Neural progenitor cell (in vitro differentiated cells): ENCODE results near the gene SLC20A1. TPM values are rescaled to one million over a fixed set of nuclear protein-coding genes. Genes with fewer than 3 reads are reported as not detected.

ENCODE experiments used
- DNase-seq: peaks from one replicate; pipeline ENCODE4 v3.0.0-alpha.2; 2016; ENCODE audit warnings: low spot score
- H2AFZ ChIP-seq: fragments of 200-600 bp; sonication (generic); replicated peaks from 2 replicates; pipeline ENCODE4 v1.6.1; 2016; ENCODE audit warnings: antibody characterized with exemption
- H3F3A ChIP-seq: fragments of 200-600 bp; sonication (generic); 2 replicates; pipeline ENCODE4 v1.6.1; 2016; ENCODE audit warnings: antibody characterized with exemption, low read depth
- H3K27ac ChIP-seq: fragments of 200-600 bp; sonication (generic); 2 replicates; pipeline ENCODE4 v1.5.1; 2016; ENCODE audit warnings: mild to moderate bottlenecking
- H3K27me3 ChIP-seq: fragments of 200-600 bp; sonication (generic); 2 replicates; pipeline ENCODE4 v1.6.1; 2016; ENCODE audit warnings: mild to moderate bottlenecking, moderate library complexity
- H3K36me3 ChIP-seq: fragments of 200-600 bp; sonication (generic); 2 replicates; pipeline ENCODE4 v1.5.1; 2016
- H3K4me1 ChIP-seq: fragments of 200-600 bp; sonication (generic); 2 replicates; pipeline ENCODE4 v1.6.1; 2016; ENCODE audit warnings: mixed run types
- H3K4me2 ChIP-seq: fragments of 200-600 bp; sonication (generic); 2 replicates; pipeline ENCODE4 v1.6.1; 2016
- H3K4me3 ChIP-seq: fragments of 200-600 bp; sonication (generic); 2 replicates; pipeline ENCODE4 v1.5.1; 2016
- H3K79me2 ChIP-seq: fragments of 200-600 bp; sonication (generic); 2 replicates; pipeline ENCODE4 v1.6.1; 2016; ENCODE audit warnings: low read depth
- H3K9ac ChIP-seq: fragments of 200-600 bp; sonication (generic); 2 replicates; pipeline ENCODE4 v1.6.1; 2016
- H3K9me3 ChIP-seq: fragments of 200-600 bp; sonication (generic); 2 replicates; pipeline ENCODE4 v1.5.1; 2016; ENCODE audit warnings: low read depth
- H4K20me1 ChIP-seq: fragments of 200-600 bp; sonication (generic); 2 replicates; pipeline ENCODE4 v1.6.1; 2016; ENCODE audit warnings: low read depth
- H3K27ac Mint-ChIP-seq: 3 replicates; pipeline ENCODE4 v1.8.0; 2021; ENCODE audit warnings: mixed read lengths
- H3K27me3 Mint-ChIP-seq: 2 replicates; pipeline ENCODE4 v1.8.0; 2022; ENCODE audit warnings: low read depth, mild to moderate bottlenecking, inconsistent platforms, moderate library complexity, mixed read lengths; ENCODE audit not compliant: insufficient read depth
- H3K36me3 Mint-ChIP-seq: 3 replicates; pipeline ENCODE4 v1.8.0; 2021; ENCODE audit warnings: mixed read lengths
- H3K4me1 Mint-ChIP-seq: 3 replicates; pipeline ENCODE4 v1.8.0; 2021; ENCODE audit warnings: mixed read lengths
- H3K4me3 Mint-ChIP-seq: 3 replicates; pipeline ENCODE4 v1.8.0; 2021; ENCODE audit warnings: mild to moderate bottlenecking, moderate library complexity, mixed read lengths
- H3K9me3 Mint-ChIP-seq: 3 replicates; pipeline ENCODE4 v1.8.0; 2020; ENCODE audit warnings: mixed read lengths
- EZH2 ChIP-seq: fragments of 200-600 bp; sonication (generic); IDR thresholded peaks from 2 replicates; pipeline ENCODE4 v1.6.1; 2017; ENCODE audit warnings: antibody characterized with exemption, mild to moderate bottlenecking, moderate library complexity
- EZH2phosphoT487 ChIP-seq: fragments of 200-600 bp; sonication (generic); IDR thresholded peaks from 2 replicates; pipeline ENCODE4 v1.6.1; 2017; ENCODE audit warnings: antibody characterized with exemption
- total RNA-seq: library from RNA; depleted of rRNA; stranded (reverse); fragments of >200 nt; gene quantifications from 2 replicates; pipeline ENCODE4 v1.2.3, GENCODE V29; 2015; ENCODE audit warnings: low replicate concordance
- TF ChIP-seq, protein P1 (sequence below): fragments of 200-600 bp; sonication (generic); IDR thresholded peaks from 2 replicates; pipeline ENCODE4 v1.5.1; 2017; ENCODE audit warnings: antibody characterized with exemption, mild to moderate bottlenecking

Gene SLC20A1
- total RNA-seq, 1 donor from 2014 or later: 61.1 TPM

GRCh38 chr2:112674229-112674628 lies 28.5 kb downstream of the SLC20A1 start:
- Histone ChIP-seq H3K36me3 (no peaks in the 10 kb centered on the region), H2AFZ (no peak overlapping the region), H3K27me3 (no peaks in the 10 kb centered on the region), H3K4me1 (peaks cover 16% of the 10 kb centered on the region), H4K20me1 (no peaks in the 10 kb centered on the region), H3K9me3 (no peaks in the 10 kb centered on the region), H3K9ac (no peak overlapping the region), H3K4me3 (no peak overlapping the region), H3K4me2 (no peak overlapping the region), H3K79me2 (no peaks in the 10 kb centered on the region), H3F3A (peaks cover 12% of the 10 kb centered on the region), H3K27ac (no peak overlapping the region)
- Mint-ChIP-seq H3K9me3 (no peaks in the 10 kb centered on the region), H3K36me3 (no peaks in the 10 kb centered on the region), H3K4me3 (no peak overlapping the region), H3K4me1 (no peaks in the 10 kb centered on the region), H3K27ac (no peak overlapping the region), H3K27me3 (no peaks in the 10 kb centered on the region)
- TF ChIP-seq, protein P1, sequence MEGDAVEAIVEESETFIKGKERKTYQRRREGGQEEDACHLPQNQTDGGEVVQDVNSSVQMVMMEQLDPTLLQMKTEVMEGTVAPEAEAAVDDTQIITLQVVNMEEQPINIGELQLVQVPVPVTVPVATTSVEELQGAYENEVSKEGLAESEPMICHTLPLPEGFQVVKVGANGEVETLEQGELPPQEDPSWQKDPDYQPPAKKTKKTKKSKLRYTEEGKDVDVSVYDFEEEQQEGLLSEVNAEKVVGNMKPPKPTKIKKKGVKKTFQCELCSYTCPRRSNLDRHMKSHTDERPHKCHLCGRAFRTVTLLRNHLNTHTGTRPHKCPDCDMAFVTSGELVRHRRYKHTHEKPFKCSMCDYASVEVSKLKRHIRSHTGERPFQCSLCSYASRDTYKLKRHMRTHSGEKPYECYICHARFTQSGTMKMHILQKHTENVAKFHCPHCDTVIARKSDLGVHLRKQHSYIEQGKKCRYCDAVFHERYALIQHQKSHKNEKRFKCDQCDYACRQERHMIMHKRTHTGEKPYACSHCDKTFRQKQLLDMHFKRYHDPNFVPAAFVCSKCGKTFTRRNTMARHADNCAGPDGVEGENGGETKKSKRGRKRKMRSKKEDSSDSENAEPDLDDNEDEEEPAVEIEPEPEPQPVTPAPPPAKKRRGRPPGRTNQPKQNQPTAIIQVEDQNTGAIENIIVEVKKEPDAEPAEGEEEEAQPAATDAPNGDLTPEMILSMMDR: no peak
- TF ChIP-seq EZH2phosphoT487 (no peak), EZH2 (no peak)
- DNase-seq: no peak

- H2AFZ ChIP-seq: peak overlapping the region; percentile 47
- Mint-ChIP-seq H3K27ac (no peak overlapping the region), H3K9me3 (no peaks in the 10 kb centered on the region)
These were observed 33.7 kb downstream of the SLC20A1 start for GRCh38 chr2:112679484-112679883.

GRCh38 chr2:112680666-112681101 lies 34.9 kb downstream of the SLC20A1 start:
- peaks cover 5% of the 10 kb centered on the region for H3K4me1 Mint-ChIP-seq
- Histone ChIP-seq H3K9ac (no peak overlapping the region), H3K79me2 (no peaks in the 10 kb centered on the region), H3K36me3 (no peaks in the 10 kb centered on the region), H3K4me3 (no peak overlapping the region), H3K27me3 (no peaks in the 10 kb centered on the region), H3K9me3 (no peaks in the 10 kb centered on the region), H2AFZ (no peak overlapping the region), H3K4me1 (no peaks in the 10 kb centered on the region), H3F3A (no peaks in the 10 kb centered on the region), H3K4me2 (no peak overlapping the region), H4K20me1 (no peaks in the 10 kb centered on the region), H3K27ac (no peak overlapping the region)
- no peak overlapping the region for H3K4me3 Mint-ChIP-seq
- H3K9me3 Mint-ChIP-seq: no peaks in the 10 kb centered on the region
- DNase-seq: no peak
- H3K27me3 Mint-ChIP-seq: peaks cover 2% of the 10 kb centered on the region
- TF ChIP-seq EZH2 (no peak), EZH2phosphoT487 (no peak)
- TF ChIP-seq, protein P1: no peak
- no peaks in the 10 kb centered on the region for H3K36me3 Mint-ChIP-seq
- H3K27ac Mint-ChIP-seq: no peak overlapping the region

More at GRCh38 chr2:112679484-112679883, 33.7 kb downstream of the SLC20A1 start:
- Mint-ChIP-seq H3K27me3 (peaks cover 2% of the 10 kb centered on the region), H3K36me3 (no peaks in the 10 kb centered on the region), H3K4me3 (no peak overlapping the region), H3K4me1 (peaks cover 5% of the 10 kb centered on the region)
- Histone ChIP-seq H3K36me3 (no peaks in the 10 kb centered on the region), H4K20me1 (no peaks in the 10 kb centered on the region), H3K4me1 (no peaks in the 10 kb centered on the region), H3F3A (no peaks in the 10 kb centered on the region), H3K27me3 (no peaks in the 10 kb centered on the region), H3K4me2 (no peak overlapping the region), H3K9me3 (no peaks in the 10 kb centered on the region), H3K4me3 (no peak overlapping the region), H3K9ac (no peak overlapping the region), H3K27ac (no peak overlapping the region), H3K79me2 (no peaks in the 10 kb centered on the region)
- no peak for DNase-seq
- TF ChIP-seq EZH2 (no peak), EZH2phosphoT487 (no peak)
- TF ChIP-seq, protein P1: no peak
